ENCODE results near the gene UBL4A.

The UBL4A gene

GRCh38 chrX:154460326-154460725, 26.1 kb downstream of the UBL4A start:
- DNase-seq, result no peak

GRCh38 chrX:154459832-154460231, 26.6 kb downstream of the UBL4A start:
- DNase-seq, result no peak

- DNase-seq, result no peak
Observed at GRCh38 chrX:154458954-154459778, 27.2 kb downstream of the UBL4A start.

GRCh38 chrX:154458116-154458953, 28.1 kb downstream of the UBL4A start, which contains the start of gene PLXNA3:
PLXNA3 (plus strand) TSS chrX:154458281; CDS start chrX:154460184, 1,903 bp downstream.
- DNase-seq, result no peak

GRCh38 chrX:154457491-154458115, 28.8 kb downstream of the UBL4A start:
- no peak for DNase-seq

- no peak for DNase-seq
Observed at GRCh38 chrX:154452823-154453222, 33.6 kb downstream of the UBL4A start.

- no peak for DNase-seq
Observed at GRCh38 chrX:154450312-154450711, 36.1 kb downstream of the UBL4A start.

GRCh38 chrX:154449618-154450017, 36.8 kb downstream of the UBL4A start:
- no peak for DNase-seq

- no peak for DNase-seq
Observed at GRCh38 chrX:154448484-154448883, 37.9 kb downstream of the UBL4A start.

GRCh38 chrX:154446430-154446829, 40.0 kb downstream of the UBL4A start:
- no peak for DNase-seq

GRCh38 chrX:154445776-154446175, 40.6 kb downstream of the UBL4A start:
- DNase-seq, result no peak

- DNase-seq, result no peak
Observed at GRCh38 chrX:154444755-154445246, 41.6 kb downstream of the UBL4A start.

GRCh38 chrX:154443992-154444754, 42.2 kb downstream of the UBL4A start, which contains the start of gene FAM50A:
FAM50A (plus strand) TSS chrX:154444141; CDS start chrX:154444236, 95 bp downstream.
- DNase-seq, result peak; percentile 45

GRCh38 chrX:154443479-154443910, 42.9 kb downstream of the UBL4A start:
- DNase-seq, result no peak

- no peak for DNase-seq
Observed at GRCh38 chrX:154441984-154442707, 44.3 kb downstream of the UBL4A start.

- no peak for DNase-seq
Observed at GRCh38 chrX:154441564-154441963, 44.9 kb downstream of the UBL4A start.

GRCh38 chrX:154440623-154441357, 45.6 kb downstream of the UBL4A start:
- DNase-seq, result no peak

- DNase-seq, result no peak
Observed at GRCh38 chrX:154439841-154440240, 46.6 kb downstream of the UBL4A start.

- DNase-seq, result no peak
Observed at GRCh38 chrX:154437971-154438893, 48.2 kb downstream of the UBL4A start.

All from NCI-H226 (cell line).